COLO829 (cell line): ENCODE data around the gene SPATA2.

ENCODE experiments used
- DNase-seq: peaks from one replicate; pipeline ENCODE4 v3.0.0; 2012; ENCODE audit warnings: low spot score

Gene SPATA2

GRCh38 chr20:49935746-49936152, 20.4 kb upstream of the SPATA2 start:
- DNase-seq: no peak

- no peak for DNase-seq
These were observed 13.8 kb upstream of the SPATA2 start for GRCh38 chr20:49929142-49929494.

DNA sequence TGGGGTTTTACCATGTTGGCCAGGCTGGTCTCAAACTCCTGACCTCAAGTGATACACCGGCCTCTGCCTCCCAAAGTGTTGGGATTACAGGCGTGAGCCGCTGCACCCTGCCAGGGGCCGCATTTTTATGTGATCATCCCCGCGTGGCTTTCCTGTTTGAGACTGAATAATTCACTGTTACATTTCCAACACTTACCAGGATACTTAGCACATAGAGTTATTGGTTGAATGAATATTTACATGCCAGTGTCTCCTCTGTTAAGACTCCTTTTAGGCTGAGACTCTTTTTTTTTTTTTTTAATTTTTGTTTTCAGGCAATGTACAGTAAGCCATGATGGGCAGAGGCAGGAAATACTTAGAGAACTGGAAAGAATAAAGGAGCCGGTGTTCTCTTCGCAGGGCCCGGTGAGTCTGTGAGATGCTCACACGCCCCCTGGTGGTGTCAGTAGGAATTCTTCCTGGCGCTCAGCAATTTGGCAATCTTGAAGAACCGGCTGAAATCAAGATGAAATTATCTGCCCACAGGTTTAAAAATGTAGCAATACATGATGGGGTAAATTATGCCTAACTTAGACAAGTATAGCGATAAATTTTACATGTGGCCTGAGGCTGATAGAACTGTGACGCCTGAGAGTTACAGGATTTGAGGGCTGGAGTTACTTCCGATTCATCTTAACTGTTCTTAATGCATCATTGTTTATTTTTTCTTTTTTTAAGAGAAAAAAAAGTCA, 13.2 kb upstream of the SPATA2 start:
- DNase-seq: peak; percentile 95

DNA sequence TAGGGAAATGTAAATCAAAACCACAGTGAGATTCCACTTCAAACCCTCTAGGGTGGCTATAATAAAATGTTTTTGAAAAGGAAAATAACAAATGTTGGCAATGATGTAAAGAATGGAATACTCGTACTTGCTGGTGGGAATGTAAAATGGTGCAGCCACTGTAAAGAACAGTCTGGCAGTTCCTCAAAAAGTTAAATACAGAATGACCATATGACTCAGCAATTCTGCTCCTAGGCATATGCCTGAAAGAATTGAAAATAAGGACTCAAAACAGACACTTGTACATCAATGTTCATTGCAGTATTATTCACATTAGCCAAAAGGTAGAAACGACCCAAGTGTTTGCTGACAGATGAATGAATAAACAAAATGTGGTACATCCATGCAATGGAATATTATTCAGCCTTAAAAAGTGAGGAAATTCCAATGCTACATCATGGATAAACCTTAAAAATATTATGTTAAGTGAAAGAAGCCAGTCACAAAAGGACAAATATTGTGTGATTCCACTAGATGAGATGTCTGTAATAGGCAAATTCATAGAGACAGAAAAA, 10.6 kb upstream of the SPATA2 start:
- DNase-seq: no peak

- DNase-seq: no peak
These were observed 8.9 kb upstream of the SPATA2 start for GRCh38 chr20:49924247-49924646.

DNA sequence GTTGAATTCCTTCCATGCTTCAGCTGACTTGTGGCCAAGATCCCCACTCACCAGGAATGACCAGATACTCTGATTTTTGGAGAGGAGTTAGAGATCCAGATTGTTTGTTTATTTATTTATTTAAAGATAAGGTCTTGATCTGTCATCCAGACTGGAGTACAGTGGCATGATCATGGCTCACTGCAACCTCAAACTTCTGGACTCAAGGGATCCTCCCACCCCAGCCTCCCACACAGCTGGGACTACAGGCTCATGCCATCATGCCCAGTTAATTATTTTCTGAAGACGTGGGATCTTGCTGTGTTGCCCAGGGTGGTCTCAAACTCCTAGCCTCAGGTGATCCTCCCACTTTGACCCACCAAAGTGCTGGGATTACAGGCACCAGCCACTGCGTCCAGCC, 4.1 kb upstream of the SPATA2 start:
- no peak for DNase-seq

- no peak for DNase-seq
These were observed 3.7 kb upstream of the SPATA2 start for GRCh38 chr20:49919009-49919408.

- no peak for DNase-seq
These were observed 3.1 kb upstream of the SPATA2 start for GRCh38 chr20:49918446-49918845.

DNA sequence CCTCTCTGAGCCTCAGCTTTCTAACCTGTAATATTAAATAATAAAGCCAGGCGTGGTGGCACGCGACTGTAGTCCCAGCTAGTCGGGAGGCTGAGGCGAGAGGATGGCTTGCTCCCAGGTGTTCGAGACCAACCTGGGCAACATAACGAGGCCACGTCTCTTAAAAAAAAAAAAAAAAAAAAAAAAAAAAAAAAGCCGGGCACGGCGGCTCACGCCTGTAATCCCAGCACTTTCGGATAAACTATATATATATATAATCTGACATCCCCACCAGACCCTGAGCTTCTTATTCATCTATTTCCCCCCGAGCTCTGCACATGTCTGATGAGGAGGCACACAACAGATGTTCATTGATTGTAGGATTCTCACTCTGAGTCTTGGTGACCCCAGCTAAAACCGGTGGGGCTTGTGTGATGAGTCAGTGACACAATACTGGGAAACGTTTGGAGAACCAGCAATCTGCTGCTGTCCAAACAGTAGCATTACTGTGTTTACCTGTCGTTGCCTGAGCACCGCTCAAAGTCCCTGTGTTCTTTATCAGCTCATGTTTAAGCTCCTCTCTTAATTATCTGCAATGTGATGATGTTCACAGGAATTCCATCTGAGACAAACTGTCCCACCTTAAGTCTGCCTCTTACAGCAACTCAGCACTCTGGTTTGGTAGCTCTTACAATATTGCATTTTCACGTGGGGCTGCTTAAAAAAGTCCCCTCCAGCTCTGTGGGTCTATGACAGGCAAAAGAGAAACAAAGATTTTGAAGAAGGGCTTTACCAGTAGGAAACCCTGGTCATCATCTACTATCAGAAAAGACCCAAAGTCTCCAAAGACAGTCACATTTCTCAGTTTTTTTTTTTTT, 1.0 kb upstream of the SPATA2 start:
- peak; percentile 87 for DNase-seq

GRCh38 chr20:49915118-49915379, 280 bp downstream of the SPATA2 start:
- DNase-seq: no peak

- DNase-seq: no peak
These were observed 815 bp downstream of the SPATA2 start for GRCh38 chr20:49914310-49915117.

- no peak for DNase-seq
These were observed 1.8 kb downstream of the SPATA2 start for GRCh38 chr20:49913399-49914047.

GRCh38 chr20:49910340-49910706, 5.0 kb downstream of the SPATA2 start:
- no peak for DNase-seq

DNA sequence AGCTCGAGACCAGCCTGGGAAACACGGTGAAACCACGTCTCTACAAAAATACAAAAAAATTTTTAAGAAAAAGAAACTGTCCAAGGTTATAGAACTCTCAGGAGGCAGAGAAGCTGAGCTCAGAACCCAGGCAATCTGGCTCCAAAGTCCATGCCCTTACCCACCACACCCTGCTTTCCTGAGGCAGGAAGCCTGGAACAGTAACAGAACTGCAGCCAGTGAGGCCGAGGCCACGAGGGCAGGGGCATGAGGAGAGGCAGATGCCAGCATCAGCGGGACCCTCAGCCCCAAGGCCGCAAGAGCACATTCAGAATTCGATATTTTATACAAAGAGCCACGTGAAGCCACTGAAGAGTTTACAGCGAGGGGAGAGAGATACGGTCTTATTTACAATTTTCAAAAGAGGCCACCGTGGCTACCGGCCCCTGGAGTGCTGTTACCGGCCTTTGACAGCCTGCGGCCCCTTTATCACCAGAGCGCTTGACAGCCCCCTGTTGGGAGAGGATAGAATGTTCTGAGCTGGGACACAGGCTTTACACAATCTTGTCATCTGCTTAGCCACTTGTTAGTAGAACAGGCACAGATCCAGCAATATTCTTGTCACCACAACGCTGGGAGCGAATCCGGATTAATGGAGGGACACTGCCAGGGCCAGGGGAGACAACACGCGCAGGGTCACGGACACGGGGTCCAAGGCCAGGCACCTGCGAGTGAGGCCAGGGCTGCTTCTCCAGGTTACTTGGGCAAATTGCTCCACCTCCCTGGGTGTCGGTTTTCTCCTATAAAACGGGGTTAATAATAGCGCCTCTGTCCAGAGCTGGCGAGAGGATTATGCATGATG, 5.6 kb downstream of the SPATA2 start:
- no peak for DNase-seq

DNA sequence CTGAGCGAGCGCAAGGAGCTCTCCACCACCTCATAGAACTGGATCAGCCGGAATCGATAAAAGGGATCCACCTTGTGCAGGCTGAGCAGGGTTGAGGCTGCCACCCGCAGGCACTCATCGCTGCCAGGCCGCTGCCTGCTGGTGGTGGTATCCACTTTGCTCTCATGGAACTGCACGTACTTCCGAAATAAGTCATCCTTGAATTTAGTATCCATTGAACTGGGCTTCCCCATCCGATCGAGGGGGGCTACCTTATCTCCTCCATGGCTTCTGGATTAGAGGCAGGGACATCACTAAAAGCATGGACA, 7.1 kb downstream of the SPATA2 start:
- DNase-seq: no peak

GRCh38 chr20:49907405-49908257, 7.7 kb downstream of the SPATA2 start:
- DNase-seq: no peak

- DNase-seq: no peak
These were observed 8.6 kb downstream of the SPATA2 start for GRCh38 chr20:49906615-49907154.

GRCh38 chr20:49906101-49906604, 9.2 kb downstream of the SPATA2 start:
- peak; percentile 89 for DNase-seq

- no peak for DNase-seq
These were observed 9.8 kb downstream of the SPATA2 start for GRCh38 chr20:49905415-49906091.
